Small intestine (tissue), 7 donors: ENCODE data around the gene RABL2A. TPM values are rescaled to one million over a fixed set of nuclear protein-coding genes. Genes with fewer than 3 reads are reported as not detected.
"Not testable (repeated sequence)": the region's sequence is repeated elsewhere in the genome, so short reads cannot be mapped to it uniquely, and the experiment has no call there.

ENCODE experiments used
- DNase-seq, 2 donors: peaks; one replicate each; pipeline versions ENCODE4 v3.0.0 to v3.0.0-alpha.2; 2013
- FAIRE-seq: peaks from 2 replicates; lab custom pipeline; 2012; peaks lifted over from hg19 to GRCh38; lab: Jason Lieb, UNC
- H3K27ac ChIP-seq, 3 donors: one replicate each; pipeline ENCODE4 v1.5.1; 2013; ENCODE audit warnings: low read length in 2 of 3, mild to moderate bottlenecking in 2 of 3, control low read depth in 1 of 3, inconsistent platforms in 1 of 3, low read depth in 1 of 3, moderate library complexity in 1 of 3
- H3K27me3 ChIP-seq, 3 donors: one replicate each; pipeline ENCODE4 v1.6.1; 2013; ENCODE audit warnings: low read length in 3 of 3, inconsistent platforms in 1 of 3; ENCODE audit not compliant: control insufficient read depth in 3 of 3, insufficient read depth in 3 of 3
- H3K36me3 ChIP-seq, 3 donors: one replicate each; pipeline ENCODE4 v1.6.1; 2013; ENCODE audit warnings: low read length in 3 of 3, inconsistent platforms in 1 of 3, low read depth in 1 of 3, mild to moderate bottlenecking in 1 of 3, moderate library complexity in 1 of 3; ENCODE audit not compliant: control insufficient read depth in 3 of 3, insufficient read depth in 2 of 3
- H3K4me1 ChIP-seq, 3 donors: one replicate each; pipeline ENCODE4 v1.6.1; 2013; ENCODE audit warnings: low read length in 2 of 3, inconsistent platforms in 1 of 3, low read depth in 1 of 3, mild to moderate bottlenecking in 1 of 3, moderate library complexity in 1 of 3; ENCODE audit not compliant: control insufficient read depth in 3 of 3, insufficient read depth in 2 of 3
- H3K4me3 ChIP-seq, 3 donors: one replicate each; pipeline ENCODE4 v1.5.1; 2013; ENCODE audit warnings: low read length in 3 of 3, control low read depth in 1 of 3, inconsistent platforms in 1 of 3, low read depth in 1 of 3, mild to moderate bottlenecking in 1 of 3, moderate library complexity in 1 of 3
- H3K9me3 ChIP-seq, 2 donors: one replicate each; pipeline ENCODE4 v1.6.1; 2013; ENCODE audit warnings: low read depth in 1 of 2, low read length in 1 of 2; ENCODE audit not compliant: control insufficient read depth in 2 of 2, insufficient read depth in 1 of 2
- WGBS, 3 donors: extraction: QIAGEN DNeasy Blood & Tissue Kit; methylation state at CpG; one replicate each; pipeline ENCODE4 v1.1.7; 2013; 5-methylcytosine and 5-hydroxymethylcytosine counted together
- polyA plus RNA-seq, 4 donors: library from polyadenylated mRNA; stranded (reverse) in 3 of 4; unstranded in 1 of 4; fragments of 200-250 nt in 3 of 4; fragments of 120-200 nt in 1 of 4; gene quantifications; one replicate each; pipeline versions ENCODE4 v1.2.1 to v1.2.3, GENCODE V29; 2013
- donor health status: healthy with polysubstance abuse.
- donor health status: control.
- donor health status: control.
- donor health status: Bipolar disorder and iron deficiency.
- donor health status: healthy.

RABL2A gene
- polyA plus RNA-seq, 4 donors = 3.5 to 34.7 (median 8.3) TPM

DNA sequence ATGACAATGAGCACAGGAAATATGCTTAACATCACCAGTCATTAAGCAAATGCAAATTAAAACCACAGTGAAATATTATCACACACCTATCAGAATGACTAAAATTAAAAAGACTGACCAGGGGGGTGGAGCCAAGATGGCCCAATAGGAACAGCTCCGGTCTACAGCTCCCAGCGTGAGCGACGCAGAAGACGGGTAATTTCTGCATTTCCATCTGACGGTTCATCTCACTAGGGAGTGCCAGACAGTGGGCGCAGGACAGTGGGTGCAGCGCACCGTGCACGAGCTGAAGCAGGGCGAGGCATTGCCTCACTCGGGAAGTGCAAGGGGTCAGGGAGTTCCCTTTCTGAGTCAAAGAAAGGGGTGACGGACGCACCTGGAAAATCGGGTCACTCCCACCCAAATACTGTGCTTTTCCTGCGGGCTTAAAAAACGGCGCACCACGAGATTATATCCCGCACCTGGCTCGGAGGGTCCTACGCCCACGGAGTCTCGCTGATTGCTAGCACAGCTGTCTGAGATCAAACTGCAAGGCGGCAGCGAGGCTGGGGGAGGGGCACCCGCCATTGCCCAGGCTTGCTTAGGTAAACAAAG, 29.1 kb downstream of the RABL2A start:
- not testable (repeated sequence) for H3K36me3 ChIP-seq, H3K4me3 ChIP-seq, FAIRE-seq, H3K4me1 ChIP-seq, H3K9me3 ChIP-seq, H3K27me3 ChIP-seq, DNase-seq, H3K27ac ChIP-seq
- 63 to 75% (median 75%) methylated on average over 26 to 27 of the region's 27 CpGs for WGBS, 3 donors

DNA sequence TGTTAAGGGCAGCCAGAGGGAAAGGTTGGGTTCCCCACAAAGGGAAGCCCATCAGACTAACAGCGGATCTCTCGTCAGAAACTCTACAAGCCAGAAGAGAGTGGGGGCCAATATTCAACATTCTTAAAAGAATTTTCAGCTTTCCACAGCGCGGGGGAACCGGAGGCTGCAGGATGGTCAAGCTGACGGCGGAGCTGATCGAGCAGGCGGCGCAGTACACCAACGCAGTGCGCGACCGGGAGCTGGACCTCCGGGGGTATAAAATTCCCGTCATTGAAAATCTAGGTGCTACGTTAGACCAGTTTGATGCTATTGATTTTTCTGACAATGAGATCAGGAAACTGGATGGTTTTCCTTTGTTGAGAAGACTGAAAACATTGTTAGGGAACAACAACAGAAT, 30.7 kb downstream of the RABL2A start:
- H3K36me3 ChIP-seq, FAIRE-seq, H3K27me3 ChIP-seq, H3K4me3 ChIP-seq, H3K9me3 ChIP-seq, H3K27ac ChIP-seq, H3K4me1 ChIP-seq, DNase-seq: not testable (repeated sequence)
- WGBS, 3 donors = 96 to 97% (median 96%) methylated on average over 16 to 17 of the region's 17 CpGs

DNA sequence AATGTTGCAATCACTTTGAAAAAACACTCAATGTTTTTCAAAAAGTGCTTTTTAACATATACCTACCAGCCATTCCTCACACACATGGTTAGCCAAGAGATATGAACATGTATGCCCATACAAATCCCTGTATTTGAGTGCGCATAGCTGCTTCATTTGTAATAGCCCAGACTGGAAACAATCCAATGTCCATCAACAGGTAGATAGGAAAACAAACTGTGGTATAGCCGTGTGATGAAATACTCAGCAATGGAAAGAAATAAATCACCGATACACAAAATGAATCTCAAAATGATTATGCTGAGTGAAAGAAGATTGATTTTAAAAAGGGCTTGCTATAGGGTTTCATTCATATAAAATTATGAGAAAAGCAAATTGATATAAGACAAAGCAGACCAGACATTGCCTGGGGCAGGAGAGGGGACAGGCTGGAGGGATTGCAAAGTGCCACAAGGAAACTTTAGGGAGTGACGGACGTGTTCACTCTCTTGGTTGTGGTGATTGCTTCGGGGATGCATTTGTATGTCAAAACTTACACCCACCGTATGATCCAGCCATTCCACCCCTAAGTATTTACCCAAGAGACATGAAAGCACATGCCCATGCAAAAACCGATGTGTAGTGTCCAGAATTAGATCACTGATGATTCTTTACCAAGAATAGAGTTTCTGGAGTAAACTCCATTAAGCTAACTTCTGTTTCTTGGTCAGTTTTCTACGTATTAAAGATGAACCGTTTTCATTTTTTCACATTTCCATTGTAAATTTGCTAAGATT, 36.4 kb downstream of the RABL2A start:
- H3K4me1 ChIP-seq, H3K27me3 ChIP-seq, FAIRE-seq, DNase-seq, H3K4me3 ChIP-seq, H3K9me3 ChIP-seq, H3K27ac ChIP-seq, H3K36me3 ChIP-seq: not testable (repeated sequence)
- 84 to 87% (median 86%) methylated on average over 10 of the region's 10 CpGs for WGBS, 3 donors

DNA sequence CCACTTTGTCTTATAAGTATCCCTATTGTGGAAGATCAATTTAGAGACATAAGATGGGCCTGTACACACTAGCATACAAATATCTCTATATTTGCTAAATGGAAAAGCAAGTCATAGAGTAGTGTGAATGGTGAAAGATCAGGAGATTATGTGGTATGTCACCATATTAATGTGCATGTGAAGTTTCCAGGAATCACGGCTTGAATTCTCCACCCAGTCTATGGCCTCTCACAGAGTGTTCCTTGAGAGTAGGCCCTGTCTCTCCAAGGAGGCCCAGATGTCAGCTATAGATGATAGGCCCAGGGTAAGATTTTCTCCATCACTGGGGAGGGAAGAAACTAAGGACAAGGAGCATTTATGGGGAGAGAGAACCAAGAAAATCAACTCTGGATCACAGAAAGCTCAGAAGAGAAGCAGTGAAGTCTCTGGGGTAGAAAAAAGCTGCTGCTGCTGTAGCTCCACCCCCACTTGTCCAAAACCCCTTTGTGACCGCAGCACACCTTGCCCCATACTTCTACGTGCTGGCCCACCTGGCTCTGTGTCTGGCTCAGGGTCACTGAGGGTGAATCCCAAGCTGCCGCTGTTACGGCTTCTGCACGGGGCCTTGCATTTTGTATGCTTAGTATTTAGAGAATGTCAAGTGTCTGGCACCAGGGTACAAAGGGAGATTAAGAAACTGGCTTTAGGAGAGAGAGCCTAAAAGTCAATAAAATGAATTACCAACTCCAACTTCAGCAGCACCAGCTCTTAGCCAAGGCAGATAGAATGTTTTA, 37.9 kb downstream of the RABL2A start:
- 69 to 83% (median 78%) methylated on average over 6 of the region's 6 CpGs for WGBS, 3 donors
- H3K4me1 ChIP-seq, H3K27me3 ChIP-seq, H3K27ac ChIP-seq, H3K36me3 ChIP-seq, H3K4me3 ChIP-seq, FAIRE-seq, DNase-seq, H3K9me3 ChIP-seq: not testable (repeated sequence)

DNA sequence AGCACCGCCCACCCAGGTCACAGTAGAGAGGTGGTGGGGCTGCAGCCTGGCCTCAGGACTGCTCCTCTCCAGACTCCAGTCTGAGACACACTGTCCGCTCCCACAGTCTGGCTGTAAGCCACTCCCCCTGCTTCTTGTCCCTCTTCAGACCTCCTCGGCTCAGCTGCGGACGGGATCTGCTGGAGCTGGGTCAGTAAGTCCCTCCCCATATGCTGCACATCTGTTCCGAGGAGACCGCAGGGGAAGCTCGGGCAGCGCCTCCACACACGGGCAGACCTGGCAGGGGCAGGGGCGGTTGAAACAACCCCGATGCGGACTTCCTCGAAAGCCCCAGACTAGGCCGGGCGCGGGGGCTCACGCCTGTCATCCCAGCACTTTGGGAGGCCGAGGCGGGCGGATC, 41.9 kb downstream of the RABL2A start:
- H3K36me3 ChIP-seq, H3K9me3 ChIP-seq, FAIRE-seq, H3K27ac ChIP-seq, H3K27me3 ChIP-seq, DNase-seq, H3K4me1 ChIP-seq, H3K4me3 ChIP-seq: not testable (repeated sequence)
- 94 to 96% (median 95%) methylated on average over 17 to 21 of the region's 21 CpGs for WGBS, 3 donors

DNA sequence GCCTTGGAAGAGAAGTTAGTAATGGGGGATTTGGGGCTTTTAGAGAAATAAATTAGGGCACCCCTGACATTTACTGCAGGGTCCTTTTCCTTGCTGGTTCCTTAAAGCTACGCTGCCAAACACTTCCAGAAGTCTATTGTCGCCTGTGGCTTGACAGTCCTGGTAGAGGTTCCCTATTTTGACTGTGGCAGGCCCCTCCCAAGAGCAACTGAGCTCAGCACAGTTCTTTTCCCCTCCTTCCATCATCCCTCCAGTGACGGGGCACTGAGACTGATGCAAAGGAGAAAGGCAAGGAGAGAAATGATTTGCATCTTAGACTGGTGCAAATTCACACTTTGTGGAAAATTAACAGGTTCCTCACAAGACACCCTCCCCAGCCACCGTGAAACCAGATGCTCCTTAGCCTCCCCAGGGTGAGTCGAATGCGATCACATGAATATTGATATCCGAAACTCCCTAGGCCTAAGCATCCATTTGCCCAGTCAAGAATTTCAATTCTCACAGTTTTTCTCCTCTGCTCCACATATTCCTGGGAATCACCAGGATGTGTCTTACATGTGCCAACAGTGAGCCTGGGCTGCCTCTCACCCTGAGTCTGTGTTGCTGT, 45.4 kb downstream of the RABL2A start:
- H3K9me3 ChIP-seq = peaks cover 0 to 5% of the 10 kb centered on the region in 2 donors
- WGBS, 3 donors = 74 to 91% (median 88%) methylated on average over 7 of the region's 7 CpGs
- no peak overlapping the region for H3K4me3 ChIP-seq
- DNase-seq = no peak
- FAIRE-seq = no peak
- no peak overlapping the region for H3K27ac ChIP-seq
- no peaks in the 10 kb centered on the region for H3K36me3 ChIP-seq
- H3K27me3 ChIP-seq = no peaks in the 10 kb centered on the region
- H3K4me1 ChIP-seq = no peaks in the 10 kb centered on the region

DNA sequence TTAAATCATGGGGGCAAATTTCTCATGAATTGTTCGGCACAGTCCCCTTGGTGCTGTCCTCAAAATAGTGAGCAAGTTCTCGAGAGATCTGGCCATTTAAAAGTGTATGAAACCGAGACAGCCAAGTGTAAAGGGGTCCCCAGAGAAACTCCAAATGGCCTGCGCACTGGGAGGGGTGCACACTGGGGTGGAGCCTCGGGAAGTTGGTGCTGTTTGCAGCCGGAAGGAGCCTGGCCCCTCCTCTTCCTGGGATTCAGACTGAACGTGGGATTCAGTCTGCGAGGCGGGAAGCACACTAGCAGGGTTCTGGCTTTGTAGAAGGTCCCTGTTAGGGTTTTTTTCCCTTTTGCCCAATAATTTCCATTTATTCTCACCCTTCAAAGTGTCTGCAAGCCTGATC, 48.8 kb downstream of the RABL2A start:
- Histone ChIP-seq H3K4me3 (no peak overlapping the region), H3K27me3 (no peaks in the 10 kb centered on the region), H3K9me3 (peaks cover 0 to 3% of the 10 kb centered on the region in 2 donors), H3K36me3 (no peaks in the 10 kb centered on the region), H3K4me1 (no peaks in the 10 kb centered on the region), H3K27ac (no peak overlapping the region)
- WGBS, 3 donors = 67 to 78% (median 77%) methylated on average over 9 of the region's 9 CpGs
- FAIRE-seq = no peak
- no peak for DNase-seq

DNA sequence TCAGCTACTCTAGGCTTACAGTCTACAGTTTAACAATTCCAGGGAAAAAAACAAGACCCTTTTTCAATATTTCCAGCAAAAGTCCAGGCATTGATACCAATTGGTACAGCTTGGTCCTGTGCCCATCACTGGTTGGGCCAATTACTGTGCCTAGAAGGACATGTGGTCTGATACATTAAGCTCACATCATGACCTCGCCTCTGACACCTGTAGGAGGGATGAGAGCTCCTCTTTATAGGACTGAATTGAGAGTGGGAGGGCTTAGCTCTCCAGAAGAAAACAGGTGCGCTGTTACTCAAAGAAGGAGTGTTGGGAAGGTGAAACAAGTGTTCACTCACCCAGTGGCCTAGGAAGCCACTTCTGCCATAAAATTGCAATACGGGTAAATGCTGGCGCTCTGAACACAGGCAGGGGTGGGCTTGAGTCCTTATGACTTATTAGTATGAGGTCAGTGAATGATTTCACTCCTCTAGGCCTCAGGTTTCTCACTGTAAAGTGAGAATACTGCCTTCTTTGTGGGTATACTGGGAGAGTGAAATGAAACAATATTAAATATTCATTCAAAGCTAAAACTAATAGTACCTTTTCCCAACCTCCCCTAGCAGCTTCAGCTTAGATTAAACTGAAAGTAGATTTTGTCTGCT, 49.7 kb downstream of the RABL2A start:
- H3K4me1 ChIP-seq = no peaks in the 10 kb centered on the region
- no peaks in the 10 kb centered on the region for H3K27me3 ChIP-seq
- H3K27ac ChIP-seq = no peak overlapping the region
- H3K9me3 ChIP-seq = peaks cover 0 to 3% of the 10 kb centered on the region in 2 donors
- no peak overlapping the region for H3K4me3 ChIP-seq
- FAIRE-seq (no peak), DNase-seq (no peak)
- no peaks in the 10 kb centered on the region for H3K36me3 ChIP-seq
- WGBS, 3 donors = 92 to 96% (median 95%) methylated on average over 4 of the region's 4 CpGs
